HG03565 (cell line): ENCODE results near the gene MAPRE3.

Experiments used
- ATAC-seq: cut with Tn5 transposase; IDR thresholded peaks from one replicate; pipeline ENCODE4 v1.9.1; 2021; ENCODE audit warnings: mild to moderate bottlenecking, moderate library complexity; ENCODE audit not compliant: unreplicated experiment

MAPRE3 gene

GRCh38 chr2:27038012-27038411 is 67.6 kb downstream of the MAPRE3 start:
- no peak for ATAC-seq

- no peak for ATAC-seq
These were observed 68.3 kb downstream of the MAPRE3 start for GRCh38 chr2:27038631-27039339.

- ATAC-seq, result no peak
These were observed 69.0 kb downstream of the MAPRE3 start for GRCh38 chr2:27039426-27039825.

- no peak for ATAC-seq
These were observed 69.4 kb downstream of the MAPRE3 start for GRCh38 chr2:27039871-27040270.

- no peak for ATAC-seq
These were observed 69.8 kb downstream of the MAPRE3 start for GRCh38 chr2:27040282-27040681.

GRCh38 chr2:27041752-27042151 is 71.3 kb downstream of the MAPRE3 start:
- peak; percentile 5 for ATAC-seq

- peak; percentile 55 for ATAC-seq
These were observed 71.8 kb downstream of the MAPRE3 start for GRCh38 chr2:27042159-27042661.

GRCh38 chr2:27042985-27043634 is 72.7 kb downstream of the MAPRE3 start:
- ATAC-seq, result no peak

- peak; percentile 12 for ATAC-seq
These were observed 79.2 kb downstream of the MAPRE3 start for GRCh38 chr2:27049422-27050280.

GRCh38 chr2:27050281-27050995 is 80.0 kb downstream of the MAPRE3 start:
- peak; percentile 39 for ATAC-seq

- peak; percentile 47 for ATAC-seq
These were observed 80.8 kb downstream of the MAPRE3 start, which contains the start of gene AGBL5 for GRCh38 chr2:27050996-27051901. Gene AGBL5 (plus strand): TSS chr2:27051668. CDS start chr2:27052959, 1,291 bp downstream.

GRCh38 chr2:27051902-27052645 is 81.6 kb downstream of the MAPRE3 start:
- ATAC-seq, result no peak

GRCh38 chr2:27053321-27053720 is 82.9 kb downstream of the MAPRE3 start:
- no peak for ATAC-seq

GRCh38 chr2:27053776-27054175 is 83.3 kb downstream of the MAPRE3 start:
- no peak for ATAC-seq

GRCh38 chr2:27054721-27055120 is 84.3 kb downstream of the MAPRE3 start:
- ATAC-seq, result no peak

- ATAC-seq, result no peak
These were observed 86.7 kb downstream of the MAPRE3 start for GRCh38 chr2:27057184-27057583.

GRCh38 chr2:27058210-27058609 is 87.8 kb downstream of the MAPRE3 start:
- ATAC-seq, result no peak

- no peak for ATAC-seq
These were observed 88.8 kb downstream of the MAPRE3 start for GRCh38 chr2:27059141-27059820.
